Measurements from ENCODE around the gene PSORS1C2.

PSORS1C2 gene

GRCh38 chr6:31156641-31157040 lies 17.8 kb upstream of the PSORS1C2 start:
- no peaks in the 10 kb centered on the region for H3K9me3 ChIP-seq (ENCODE audit: insufficient read depth, low read length, severe bottlenecking)
- peak overlapping the region; percentile 88 for H3K4me2 ChIP-seq (ENCODE audit: insufficient read depth, low read length)

GRCh38 chr6:31154436-31154835 lies 15.6 kb upstream of the PSORS1C2 start:
- DNase-seq (no peak), ATAC-seq (ENCODE audit: insufficient read depth, low read depth) (no peak)
- TF ChIP-seq CTCF (IDR thresholded peaks at IDR 0.05; ENCODE audit: borderline replicate concordance, extremely low read depth, low read length, poor library complexity, severe bottlenecking), result no peak
- TF ChIP-seq EZH2 (IDR thresholded peaks at IDR 0.05; ENCODE audit: borderline replicate concordance, low read depth, low read length, severe bottlenecking), result no peak
- Histone ChIP-seq H3K9ac (ENCODE audit: low read depth, low read length) (no peak overlapping the region), H2AFZ (ENCODE audit: low read depth, low read length) (no peak overlapping the region), H3K4me1 (ENCODE audit: insufficient read depth, low read length) (peaks cover 20% of the 10 kb centered on the region), H3K4me3 (ENCODE audit: low read depth in 1 of 2, low read length in 2 of 2) (no peak overlapping the region), H4K20me1 (ENCODE audit: insufficient read depth, low read length) (peaks cover 1% of the 10 kb centered on the region; the same call in 1 of the 2 replicates), H3K36me3 (ENCODE audit: insufficient read depth, low read length) (peaks cover 50% of the 10 kb centered on the region), H3K27me3 (ENCODE audit: insufficient read depth, low read length, poor library complexity) (no peaks in the 10 kb centered on the region), H3K9me3 (ENCODE audit: insufficient read depth, low read length, severe bottlenecking) (no peaks in the 10 kb centered on the region), H3K27ac (ENCODE audit: low read length) (no peak overlapping the region), H3K79me2 (ENCODE audit: insufficient read depth, low read length) (peaks cover 21% of the 10 kb centered on the region), H3K4me2 (ENCODE audit: insufficient read depth, low read length) (no peak overlapping the region)

More at GRCh38 chr6:31156641-31157040, 17.8 kb upstream of the PSORS1C2 start:
- H3K9ac ChIP-seq (ENCODE audit: low read depth, low read length), result peak overlapping the region; percentile 73
- H4K20me1 ChIP-seq (ENCODE audit: insufficient read depth, low read length), result peaks cover 11% of the 10 kb centered on the region
- peak overlapping the region in 1 of 2 experiments; percentile 85; a peak in 1 of 4 replicates for H3K4me3 ChIP-seq (ENCODE audit: low read depth in 1 of 2, low read length in 2 of 2)
- DNase-seq, result no peak
- peaks cover 50% of the 10 kb centered on the region for H3K36me3 ChIP-seq (ENCODE audit: insufficient read depth, low read length)
- peaks cover 43% of the 10 kb centered on the region for H3K79me2 ChIP-seq (ENCODE audit: insufficient read depth, low read length)
- no peak for ATAC-seq (ENCODE audit: insufficient read depth, low read depth)
- H3K27ac ChIP-seq (ENCODE audit: low read length), result no peak overlapping the region
- TF ChIP-seq CTCF (IDR thresholded peaks at IDR 0.05; ENCODE audit: borderline replicate concordance, extremely low read depth, low read length, poor library complexity, severe bottlenecking), result no peak
- TF ChIP-seq EZH2 (IDR thresholded peaks at IDR 0.05; ENCODE audit: borderline replicate concordance, low read depth, low read length, severe bottlenecking), result no peak
- peaks cover 42% of the 10 kb centered on the region for H3K4me1 ChIP-seq (ENCODE audit: insufficient read depth, low read length)
- H3K27me3 ChIP-seq (ENCODE audit: insufficient read depth, low read length, poor library complexity), result no peaks in the 10 kb centered on the region
- H2AFZ ChIP-seq (ENCODE audit: low read depth, low read length), result no peak overlapping the region

GRCh38 chr6:31152781-31153180 lies 13.9 kb upstream of the PSORS1C2 start:
- H3K4me3 ChIP-seq (ENCODE audit: low read depth in 1 of 2, low read length in 2 of 2), result no peak overlapping the region
- no peak overlapping the region for H3K4me2 ChIP-seq (ENCODE audit: insufficient read depth, low read length)
- H3K9me3 ChIP-seq (ENCODE audit: insufficient read depth, low read length, severe bottlenecking), result no peaks in the 10 kb centered on the region
- no peak for DNase-seq
- H3K27ac ChIP-seq (ENCODE audit: low read length), result no peak overlapping the region
- H3K4me1 ChIP-seq (ENCODE audit: insufficient read depth, low read length), result peaks cover 15% of the 10 kb centered on the region
- no peak overlapping the region for H2AFZ ChIP-seq (ENCODE audit: low read depth, low read length)
- no peak for ATAC-seq (ENCODE audit: insufficient read depth, low read depth)
- H3K79me2 ChIP-seq (ENCODE audit: insufficient read depth, low read length), result peaks cover 11% of the 10 kb centered on the region
- no peaks in the 10 kb centered on the region for H4K20me1 ChIP-seq (ENCODE audit: insufficient read depth, low read length)
- TF ChIP-seq CTCF (IDR thresholded peaks at IDR 0.05; ENCODE audit: borderline replicate concordance, extremely low read depth, low read length, poor library complexity, severe bottlenecking), result no peak
- TF ChIP-seq EZH2 (IDR thresholded peaks at IDR 0.05; ENCODE audit: borderline replicate concordance, low read depth, low read length, severe bottlenecking), result no peak
- H3K36me3 ChIP-seq (ENCODE audit: insufficient read depth, low read length), result peaks cover 51% of the 10 kb centered on the region
- no peaks in the 10 kb centered on the region for H3K27me3 ChIP-seq (ENCODE audit: insufficient read depth, low read length, poor library complexity)
- no peak overlapping the region for H3K9ac ChIP-seq (ENCODE audit: low read depth, low read length)
